ENCODE measurements around the gene EXOC3L4. TPM values are rescaled to one million over a fixed set of nuclear protein-coding genes. Genes with fewer than 3 reads are reported as not detected.
A peak's percentile ranks its signal among the peaks of the same experiment; 100 is the strongest.

Gene EXOC3L4
- total and polyA plus RNA-seq, 9 of the 15 experiments (the other 6 are each of a cell fraction or from before 2014, with no cell fraction given): 0.10 to 6.7 (median 0.98) TPM; not detected in 1

GRCh38 chr14:103107941-103108748 is 13.6 kb downstream of the EXOC3L4 start (continued):
- TF ChIP-seq ZNF318 (IDR thresholded peaks at IDR 0.05; ENCODE audit: borderline replicate concordance in 1 of 2, low read depth in 1 of 2) (no peak), TRIM28 (IDR thresholded peaks at IDR 0.05) (no peak), CREB3 (tag; conservative IDR thresholded peaks at IDR 0.05; ENCODE audit: low read depth) (peak; percentile 41; the same call in 1 of the 2 replicates), ZNF668 (CRISPR knock-in tag; IDR thresholded peaks at IDR 0.05) (no peak), POLR2B (IDR thresholded peaks at IDR 0.05; ENCODE audit: low read depth, partially characterized antibody) (no peak), SUPT5H (IDR thresholded peaks at IDR 0.05) (no peak), RBFOX2 (IDR thresholded peaks at IDR 0.05; ENCODE audit: low read depth, low read length) (peak; percentile 60), ELK1 (CRISPR knock-in tag; IDR thresholded peaks at IDR 0.05) (no peak), CC2D1A (IDR thresholded peaks at IDR 0.05) (no peak), LEF1 (IDR thresholded peaks at IDR 0.05) (no peak), EP300 (IDR thresholded peaks at IDR 0.05; ENCODE audit: low read length) (peak; percentile 17; the same call in 1 of the 2 replicates)
